Activated CD8-positive, alpha-beta memory T cell treated with anti-CD3 and anti-CD28 coated beads, Interleukin-2, amount 50 U/mL, for 48 hours (primary cell): ENCODE results near the gene CCNB2.

ENCODE experiments used
- DNase-seq: peaks from one replicate; pipeline ENCODE4 v3.0.0-alpha.2; 2020

CCNB2 gene

DNA sequence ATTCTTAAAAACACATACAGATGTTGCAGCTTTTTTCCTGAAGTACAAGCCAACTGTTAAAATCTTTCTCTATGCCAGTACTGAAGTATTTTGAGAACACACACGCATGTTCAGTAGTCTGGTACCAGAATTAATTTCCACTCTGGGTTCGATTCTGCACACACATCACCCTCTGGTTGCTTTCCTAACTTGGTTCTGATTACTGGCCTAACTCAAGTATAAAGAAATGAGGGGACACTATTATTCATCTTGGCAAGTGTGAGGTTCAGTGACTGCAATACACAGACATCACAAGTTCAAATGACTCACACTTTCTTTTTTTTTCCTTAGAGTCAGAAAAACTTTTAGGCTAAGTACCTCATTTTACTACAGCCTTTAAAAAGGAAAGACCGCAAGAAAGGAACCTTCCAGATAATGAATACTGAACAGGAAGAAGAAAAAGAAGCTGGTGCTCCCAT, 64.3 kb downstream of the CCNB2 start:
- no peak for DNase-seq

GRCh38 chr15:59170295-59171066, 65.5 kb downstream of the CCNB2 start:
- no peak for DNase-seq

DNA sequence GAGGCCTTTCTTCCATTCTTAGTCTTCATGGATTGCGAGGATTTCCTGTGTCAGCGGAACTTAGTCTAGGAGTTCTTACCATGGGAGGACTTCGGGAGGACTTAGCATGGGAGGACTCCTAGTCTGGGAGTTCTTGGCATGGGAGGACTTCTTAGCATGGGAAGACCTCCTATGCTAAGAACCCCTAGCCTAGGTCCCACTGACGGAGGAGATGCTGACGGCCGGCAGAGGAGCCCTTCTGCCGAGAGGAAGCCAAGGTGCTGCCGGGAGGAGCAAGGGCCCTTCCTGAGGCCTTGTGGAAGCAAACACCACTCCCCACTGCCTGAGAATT, 66.1 kb downstream of the CCNB2 start:
- no peak for DNase-seq

GRCh38 chr15:59172289-59172901, 67.4 kb downstream of the CCNB2 start:
- DNase-seq: no peak

- no peak for DNase-seq
Measured at GRCh38 chr15:59173194-59173593, 68.2 kb downstream of the CCNB2 start.

DNA sequence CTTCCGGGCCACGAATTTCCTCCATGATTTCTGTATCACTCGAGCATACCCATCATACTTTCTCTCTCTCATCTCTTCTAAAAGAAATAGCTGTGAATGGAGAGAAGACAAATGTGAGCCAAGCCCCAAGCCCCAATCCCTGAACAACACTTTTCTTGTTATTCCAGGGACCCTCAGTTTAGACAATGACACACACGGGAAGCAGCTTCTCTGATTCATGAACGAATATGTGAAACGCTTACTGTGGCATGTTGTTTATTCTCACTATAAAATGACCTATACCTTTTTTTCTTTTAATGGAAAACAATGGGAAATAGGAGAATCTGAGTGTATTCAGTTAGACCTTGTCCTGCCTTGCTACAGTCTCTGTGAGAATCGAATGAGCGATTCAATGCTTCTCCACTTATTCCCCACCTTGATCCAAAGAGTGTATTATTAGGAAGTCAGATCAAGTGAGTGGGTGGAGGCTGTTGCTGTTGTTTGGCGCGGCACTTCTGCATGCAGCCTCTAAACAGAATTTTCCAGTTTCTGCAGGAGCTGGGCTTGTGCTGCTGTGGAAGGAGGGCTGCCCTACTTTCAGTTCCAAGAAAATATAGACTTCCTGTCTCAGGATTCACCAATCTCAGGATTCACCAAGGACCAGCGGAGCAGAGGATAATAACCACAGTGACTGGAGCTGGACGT, 69.3 kb downstream of the CCNB2 start:
- DNase-seq: no peak
